OCI-LY1 (cell line): ENCODE measurements around the gene ASAP3.

ENCODE experiments used
- H2AFZ ChIP-seq: fragments of 200-600 bp; sonication (generic), shearing (Covaris generic); 2 replicates; pipeline ENCODE4 v1.6.0; 2014; ENCODE audit warnings: antibody characterized with exemption, mild to moderate bottlenecking, low read length
- H3F3A ChIP-seq: fragments of 200-600 bp; sonication (generic), shearing (Covaris generic); 2 replicates; pipeline ENCODE4 v1.6.0; 2014; ENCODE audit warnings: mild to moderate bottlenecking, antibody characterized with exemption, low read length, moderate library complexity; ENCODE audit not compliant: insufficient read depth
- H3K27ac ChIP-seq: fragments of 200-600 bp; sonication (generic); 2 replicates; pipeline ENCODE4 v1.5.1; 2014; ENCODE audit warnings: low read length, mixed run types, mild to moderate bottlenecking, low read depth; ENCODE audit not compliant: poor library complexity, severe bottlenecking
- H3K27me3 ChIP-seq: fragments of 200-600 bp; sonication (generic); 2 replicates; pipeline ENCODE4 v1.6.0; 2014; ENCODE audit warnings: antibody characterized with exemption, mild to moderate bottlenecking, low read length, moderate library complexity; ENCODE audit not compliant: insufficient read depth
- H3K36me3 ChIP-seq: fragments of 200-600 bp; sonication (generic); 2 replicates; pipeline ENCODE4 v1.6.1; 2014; ENCODE audit warnings: mild to moderate bottlenecking, antibody characterized with exemption, low read length, moderate library complexity, mixed read lengths; ENCODE audit not compliant: insufficient read depth
- H3K4me1 ChIP-seq: fragments of 200-600 bp; sonication (generic); 2 replicates; pipeline ENCODE4 v1.5.1; 2014; ENCODE audit warnings: mild to moderate bottlenecking, low read length, moderate library complexity; ENCODE audit not compliant: insufficient read depth, severe bottlenecking
- H3K4me2 ChIP-seq: fragments of 200-600 bp; sonication (generic), shearing (Covaris generic); 2 replicates; pipeline ENCODE4 v1.6.1; 2014; ENCODE audit warnings: low read length
- H3K4me3 ChIP-seq: fragments of 200-600 bp; sonication (generic); 2 replicates; pipeline ENCODE4 v1.5.1; 2014; ENCODE audit warnings: low read length, low read depth, mild to moderate bottlenecking, mixed read lengths; ENCODE audit not compliant: poor library complexity, severe bottlenecking
- H3K79me2 ChIP-seq: fragments of 200-600 bp; shearing (Covaris generic); 2 replicates; pipeline ENCODE4 v1.6.1; 2016; ENCODE audit warnings: mixed run types, low read length, mixed read lengths; ENCODE audit not compliant: insufficient read depth
- H3K9ac ChIP-seq: fragments of 200-600 bp; sonication (generic), shearing (Covaris generic); 2 replicates; pipeline ENCODE4 v1.6.1; 2014; ENCODE audit warnings: mild to moderate bottlenecking, low read length, mixed read lengths
- H3K9me2 ChIP-seq: fragments of 200-600 bp; sonication (generic), shearing (Covaris generic); 2 replicates; pipeline ENCODE4 v1.6.1; 2014; ENCODE audit warnings: low read depth, mild to moderate bottlenecking, low read length, mixed read lengths
- H3K9me3 ChIP-seq: fragments of 200-600 bp; shearing (Covaris generic); 2 replicates; pipeline ENCODE4 v1.6.1; 2014; ENCODE audit warnings: low read length, mixed read lengths
- H4K20me1 ChIP-seq: fragments of 200-600 bp; sonication (generic), shearing (Covaris generic); 2 replicates; pipeline ENCODE4 v1.6.0; 2016; ENCODE audit warnings: mild to moderate bottlenecking, low read length; ENCODE audit not compliant: insufficient read depth
- CTCF ChIP-seq: fragments of 200-600 bp; sonication (generic), shearing (Covaris generic); IDR thresholded peaks from 2 replicates; pipeline ENCODE4 v1.5.1; 2017; ENCODE audit warnings: mild to moderate bottlenecking, antibody characterized with exemption, low read length, moderate library complexity, mixed read lengths
- EZH2 ChIP-seq: fragments of 200-600 bp; sonication (generic), shearing (Covaris generic); IDR thresholded peaks from 2 replicates; pipeline ENCODE4 v1.8.0; 2017; ENCODE audit warnings: borderline replicate concordance, mixed run types, mild to moderate bottlenecking, antibody characterized with exemption, low read length, moderate library complexity, mixed read lengths

The ASAP3 gene

GRCh38 chr1:23524163-23524562, 40.2 kb upstream of the ASAP3 start:
- Histone ChIP-seq H3K79me2 (peaks cover 28% of the 10 kb centered on the region), H2AFZ (no peak overlapping the region), H3K9me2 (no peaks in the 10 kb centered on the region), H3K36me3 (peaks cover 69% of the 10 kb centered on the region), H3K4me2 (peak overlapping the region; percentile 97), H3K9ac (peak overlapping the region; percentile 12; the same call in 1 of the 2 replicates), H3F3A (no peaks in the 10 kb centered on the region; the same call in 1 of the 2 replicates), H4K20me1 (no peaks in the 10 kb centered on the region), H3K4me1 (peaks cover 50% of the 10 kb centered on the region), H3K9me3 (no peaks in the 10 kb centered on the region), H3K4me3 (no peak overlapping the region), H3K27me3 (no peaks in the 10 kb centered on the region), H3K27ac (peak overlapping the region; percentile 91)
- TF ChIP-seq EZH2 = no peak
- TF ChIP-seq CTCF = no peak

GRCh38 chr1:23522244-23522982, 38.4 kb upstream of the ASAP3 start:
- peaks cover 84% of the 10 kb centered on the region for H3K36me3 ChIP-seq
- no peak overlapping the region for H3K9ac ChIP-seq
- H3K4me1 ChIP-seq = peaks cover 33% of the 10 kb centered on the region
- H3K9me3 ChIP-seq = no peaks in the 10 kb centered on the region
- H3K79me2 ChIP-seq = peaks cover 21% of the 10 kb centered on the region
- no peak for TF ChIP-seq CTCF
- TF ChIP-seq EZH2 = no peak
- no peak overlapping the region for H3K4me2 ChIP-seq
- H3K27ac ChIP-seq = no peak overlapping the region
- H3K4me3 ChIP-seq = no peak overlapping the region
- H3K27me3 ChIP-seq = no peaks in the 10 kb centered on the region
- no peaks in the 10 kb centered on the region for H4K20me1 ChIP-seq
- H2AFZ ChIP-seq = no peak overlapping the region
- no peaks in the 10 kb centered on the region for H3K9me2 ChIP-seq
- no peaks in the 10 kb centered on the region for H3F3A ChIP-seq

GRCh38 chr1:23521588-23521987, 37.6 kb upstream of the ASAP3 start:
- H3K4me2 ChIP-seq = no peak overlapping the region
- H3K9me2 ChIP-seq = no peaks in the 10 kb centered on the region
- H3K9me3 ChIP-seq = no peaks in the 10 kb centered on the region
- TF ChIP-seq CTCF (no peak), EZH2 (no peak)
- no peaks in the 10 kb centered on the region for H4K20me1 ChIP-seq
- H3K4me3 ChIP-seq = no peak overlapping the region
- H3K4me1 ChIP-seq = peaks cover 24% of the 10 kb centered on the region
- H3K79me2 ChIP-seq = peaks cover 13% of the 10 kb centered on the region
- no peak overlapping the region for H3K27ac ChIP-seq
- no peaks in the 10 kb centered on the region for H3K27me3 ChIP-seq
- H2AFZ ChIP-seq = no peak overlapping the region
- peaks cover 84% of the 10 kb centered on the region for H3K36me3 ChIP-seq
- no peaks in the 10 kb centered on the region for H3F3A ChIP-seq
- H3K9ac ChIP-seq = no peak overlapping the region
